Body of pancreas (tissue), 4 donors: ENCODE data around the gene IGSF23. TPM values are rescaled to one million over a fixed set of nuclear protein-coding genes. Genes with fewer than 3 reads are reported as not detected.
"Not testable (repeated sequence)": the region's sequence is repeated elsewhere in the genome, so short reads cannot be mapped to it uniquely, and the experiment has no call there.

Source experiments
- ATAC-seq: fragments of 150-250 bp; one replicate; pipeline ENCODE4 v1.9.1; 2016
- DNase-seq, 4 donors: peaks; one replicate each; pipeline ENCODE4 v3.0.0-alpha.2; 2019
- H3K27ac ChIP-seq, 4 donors: fragments of 200-600 bp; sonication (generic); 1 replicate in 3 of 4; 2 replicates in 1 of 4; pipeline versions ENCODE4 v1.5.1 to v1.6.1; 2016 to 2019; ENCODE audit warnings: mild to moderate bottlenecking in 1 of 4, mixed read lengths in 1 of 4, moderate library complexity in 1 of 4
- H3K27me3 ChIP-seq, 2 donors: fragments of 200-600 bp; sonication (generic); one replicate each; pipeline ENCODE4 v1.6.0; 2016; ENCODE audit warnings: mild to moderate bottlenecking in 1 of 2
- H3K36me3 ChIP-seq, 2 donors: fragments of 200-600 bp; sonication (generic); replicated peaks in 1 of 2; 2 replicates each; pipeline ENCODE4 v1.5.1; 2016; ENCODE audit warnings: low read depth in 2 of 2; ENCODE audit not compliant: insufficient read depth in 1 of 2
- H3K4me1 ChIP-seq: fragments of 200-600 bp; sonication (generic); one replicate; pipeline ENCODE4 v1.6.0; 2016
- H3K4me3 ChIP-seq, 2 donors: fragments of 200-600 bp; sonication (generic); 1 replicate in 1 of 2; 2 replicates in 1 of 2; pipeline ENCODE4 v1.5.1; 2016 to 2019
- H3K9me3 ChIP-seq, 3 donors: fragments of 200-600 bp; sonication (generic); 1 replicate in 2 of 3; 2 replicates in 1 of 3; pipeline ENCODE4 v1.5.1; 2016
- POLR2A ChIP-seq, 3 donors: fragments of 450-650 bp; IDR thresholded peaks; one replicate each; pipeline ENCODE4 v1.6.1; 2016; ENCODE audit warnings: antibody characterized with exemption in 3 of 3, mild to moderate bottlenecking in 2 of 3
- WGBS, 2 donors: methylation state at CpG; one replicate each; pipeline ENCODE4 v1.1.5; 2017; 5-methylcytosine and 5-hydroxymethylcytosine counted together
- intact Hi-C: fragments of 100-400 bp; cut with DNase I; formaldehyde crosslinking; loops from one replicate; pipeline ENCODE4 v1.15.1; 2023
- total RNA-seq, 2 donors: library from RNA; depleted of rRNA; stranded (reverse); fragments of >200 nt; gene quantifications; one replicate each; pipeline ENCODE4 v1.1.0, GENCODE V29; 2016
- TF ChIP-seq, protein P1 (sequence below), 7 experiments: fragments of 450-650 bp in 4 of 7; fragments of 200-600 bp in 3 of 7; sonication (generic) in 3 of 7; IDR thresholded peaks; one replicate each; pipeline ENCODE4 v1.5.1; 2016 to 2019; ENCODE audit warnings: antibody characterized with exemption in 7 of 7

Gene IGSF23
- total RNA-seq, 2 donors from 2014 or later = 3.1 TPM; not detected in 1

DNA sequence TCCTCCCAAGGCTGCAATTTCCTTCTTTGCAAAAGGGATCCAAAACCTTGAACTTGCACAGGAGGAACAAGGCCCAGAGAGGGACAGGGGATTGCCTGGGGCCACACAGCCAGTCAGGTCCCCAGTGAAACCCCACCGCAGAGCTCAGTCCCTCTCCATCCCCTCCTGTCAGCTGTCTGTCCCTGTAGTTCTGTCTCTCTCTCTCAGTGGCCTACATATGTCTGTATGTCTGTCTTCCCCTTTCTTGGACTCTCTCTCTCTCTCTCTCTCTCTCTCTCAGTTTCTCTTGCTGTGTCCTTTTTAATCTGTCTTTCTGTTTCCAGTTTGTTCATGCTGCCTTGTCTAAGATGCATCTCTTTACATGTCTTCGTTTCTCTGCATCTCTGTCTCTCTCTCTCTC lies 69.4 kb downstream of the IGSF23 start:
- Histone ChIP-seq H3K27ac (no peak overlapping the region), H3K9me3 (no peaks in the 10 kb centered on the region), H3K4me3 (no peak overlapping the region), H3K36me3 (no peaks in the 10 kb centered on the region), H3K4me1 (peaks cover 16% of the 10 kb centered on the region), H3K27me3 (no peaks in the 10 kb centered on the region)
- 89 to 98% methylated on average over 2 of the region's 2 CpGs for WGBS, 2 donors
- intact Hi-C loops = no loop called here
- TF ChIP-seq, protein P1, sequence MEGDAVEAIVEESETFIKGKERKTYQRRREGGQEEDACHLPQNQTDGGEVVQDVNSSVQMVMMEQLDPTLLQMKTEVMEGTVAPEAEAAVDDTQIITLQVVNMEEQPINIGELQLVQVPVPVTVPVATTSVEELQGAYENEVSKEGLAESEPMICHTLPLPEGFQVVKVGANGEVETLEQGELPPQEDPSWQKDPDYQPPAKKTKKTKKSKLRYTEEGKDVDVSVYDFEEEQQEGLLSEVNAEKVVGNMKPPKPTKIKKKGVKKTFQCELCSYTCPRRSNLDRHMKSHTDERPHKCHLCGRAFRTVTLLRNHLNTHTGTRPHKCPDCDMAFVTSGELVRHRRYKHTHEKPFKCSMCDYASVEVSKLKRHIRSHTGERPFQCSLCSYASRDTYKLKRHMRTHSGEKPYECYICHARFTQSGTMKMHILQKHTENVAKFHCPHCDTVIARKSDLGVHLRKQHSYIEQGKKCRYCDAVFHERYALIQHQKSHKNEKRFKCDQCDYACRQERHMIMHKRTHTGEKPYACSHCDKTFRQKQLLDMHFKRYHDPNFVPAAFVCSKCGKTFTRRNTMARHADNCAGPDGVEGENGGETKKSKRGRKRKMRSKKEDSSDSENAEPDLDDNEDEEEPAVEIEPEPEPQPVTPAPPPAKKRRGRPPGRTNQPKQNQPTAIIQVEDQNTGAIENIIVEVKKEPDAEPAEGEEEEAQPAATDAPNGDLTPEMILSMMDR (IDR thresholded peaks at IDR 0.05) = no peak
- DNase-seq (no peak), ATAC-seq (no peak)

DNA sequence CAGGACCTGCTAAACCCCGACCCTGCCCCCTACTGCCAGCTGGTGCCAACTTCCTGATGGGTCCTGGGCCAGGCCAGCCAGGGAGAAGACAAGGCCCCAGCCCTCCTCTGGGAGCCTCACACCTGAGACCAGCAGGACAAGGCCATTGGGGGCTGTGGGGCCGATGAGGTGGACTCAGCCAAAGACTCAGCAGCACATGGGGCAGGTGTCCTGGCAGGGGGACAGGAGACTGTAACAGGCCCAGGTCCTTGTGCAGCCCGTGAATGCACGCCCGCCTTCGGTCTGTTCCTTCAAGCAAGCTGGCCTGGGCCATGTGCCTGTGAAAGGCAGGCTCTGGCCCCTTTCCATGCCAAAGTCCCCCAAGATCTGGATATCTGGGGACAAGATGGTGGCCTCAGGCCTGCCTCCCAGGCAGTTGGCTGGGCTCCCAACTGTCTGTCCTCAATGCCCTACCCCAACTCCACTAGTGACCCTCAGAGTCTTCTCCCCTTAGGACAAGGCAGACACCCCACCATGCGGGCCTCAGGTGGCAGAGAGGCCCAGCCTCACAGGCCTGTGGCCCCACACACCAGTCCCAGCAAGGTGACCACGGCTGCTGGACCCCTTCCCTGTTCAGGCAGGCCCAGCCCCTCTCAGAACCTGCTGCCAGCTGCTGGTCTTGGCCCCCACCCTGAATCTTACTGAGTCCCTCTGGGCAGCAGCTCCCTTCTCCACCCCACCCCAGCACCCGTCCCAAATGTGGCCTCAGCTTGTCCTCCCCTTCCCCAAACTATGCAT lies 70.3 kb downstream of the IGSF23 start:
- Histone ChIP-seq H3K27ac (peak overlapping the region in 2 of 4 donors; percentile 8 to 60), H3K27me3 (no peaks in the 10 kb centered on the region), H3K4me3 (no peak overlapping the region), H3K4me1 (peaks cover 16% of the 10 kb centered on the region), H3K9me3 (no peaks in the 10 kb centered on the region), H3K36me3 (no peaks in the 10 kb centered on the region)
- DNase-seq (peak in 3 of 4 donors; percentile 70 to 91 (median 74)), ATAC-seq (peak; percentile 57)
- intact Hi-C loops = no loop called here
- no peak for TF ChIP-seq POLR2A (IDR thresholded peaks at IDR 0.05)
- TF ChIP-seq, protein P1 (IDR thresholded peaks at IDR 0.05) = no peak
- WGBS, 2 donors = 59 to 72% methylated on average over 8 to 9 of the region's 9 CpGs

DNA sequence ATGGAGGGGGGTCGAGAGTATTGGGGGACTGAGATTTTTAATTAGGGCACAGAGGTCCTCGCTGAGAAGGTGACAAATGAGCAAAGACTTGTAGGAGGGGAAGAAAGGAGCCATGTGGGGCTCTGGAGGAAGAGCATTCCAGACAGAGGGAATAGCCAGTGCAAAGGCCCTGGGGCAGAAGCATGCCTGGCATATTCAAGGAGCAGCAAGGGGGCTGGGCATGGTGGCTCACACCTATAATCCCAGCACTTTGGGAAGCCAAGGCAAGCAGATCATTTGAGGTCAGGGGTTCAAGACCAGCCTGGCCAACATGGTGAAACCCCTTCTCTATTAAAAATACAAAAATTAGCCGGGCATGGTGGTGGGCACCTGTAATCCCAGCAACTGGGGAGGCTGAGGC lies 71.0 kb downstream of the IGSF23 start:
- DNase-seq, H3K36me3 ChIP-seq, intact Hi-C loops, H3K9me3 ChIP-seq, ATAC-seq, H3K27ac ChIP-seq, H3K4me3 ChIP-seq, H3K27me3 ChIP-seq: not testable (repeated sequence)
- H3K4me1 ChIP-seq = peaks cover 21% of the 10 kb centered on the region
- 80 to 96% methylated on average over 3 of the region's 3 CpGs for WGBS, 2 donors

DNA sequence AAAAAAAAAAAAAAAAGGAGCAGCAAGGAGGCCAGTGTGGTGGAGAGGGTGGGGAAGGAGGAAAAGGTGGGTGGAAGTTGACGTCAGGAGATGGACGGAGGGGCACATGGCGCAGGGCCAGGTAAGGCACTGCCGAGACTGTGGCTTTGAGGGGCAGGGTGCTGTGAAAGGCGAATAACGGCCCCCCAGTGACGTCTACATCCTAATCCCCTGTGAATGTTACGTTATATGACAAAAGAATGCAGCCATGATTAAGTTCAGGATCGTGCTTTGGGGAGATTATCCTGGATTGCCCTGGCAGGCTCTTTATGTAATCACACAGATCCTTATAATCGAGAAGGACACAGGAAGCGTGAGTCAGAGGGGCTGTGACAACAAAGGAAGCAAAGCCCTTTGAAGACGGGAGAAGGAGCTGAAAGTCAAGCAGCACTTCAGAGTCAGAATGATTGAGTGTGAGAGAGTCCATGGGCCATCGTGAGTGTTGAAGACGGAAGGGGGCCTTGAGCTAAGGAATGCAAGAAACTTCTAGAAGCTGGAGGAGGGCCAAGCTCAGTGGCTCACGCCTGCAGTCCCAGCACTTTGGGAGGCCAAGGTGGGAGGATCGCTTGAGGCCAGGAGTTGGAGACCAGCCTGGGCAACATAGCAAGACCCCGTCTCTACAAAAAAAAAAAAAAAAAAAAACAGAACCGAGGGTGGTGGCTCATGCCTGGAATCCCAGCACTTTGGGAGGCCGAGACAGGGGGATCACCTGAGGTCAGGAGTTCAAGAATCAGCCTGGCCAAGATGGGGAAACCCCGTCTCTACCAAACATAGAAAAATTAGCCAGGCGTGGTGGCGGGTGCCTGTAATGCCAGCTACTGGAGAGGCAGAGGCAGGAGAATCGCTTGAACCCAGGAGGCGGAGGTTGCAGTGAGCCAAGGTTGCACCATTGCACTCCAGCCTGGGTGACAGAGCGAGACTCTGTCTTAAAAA lies 71.8 kb downstream of the IGSF23 start:
- H3K4me3 ChIP-seq = no peak overlapping the region
- H3K9me3 ChIP-seq = no peaks in the 10 kb centered on the region
- peak overlapping the region in 2 of 4 donors; percentile 49 to 67 for H3K27ac ChIP-seq
- ATAC-seq (peak; percentile 25), DNase-seq (peak in 2 of 4 donors; percentile 46 to 69)
- intact Hi-C loops = no loop called here
- no peaks in the 10 kb centered on the region for H3K27me3 ChIP-seq
- peaks cover 28% of the 10 kb centered on the region for H3K4me1 ChIP-seq
- WGBS, 2 donors = 61 to 67% methylated on average over 23 to 25 of the region's 25 CpGs
- H3K36me3 ChIP-seq = no peaks in the 10 kb centered on the region
- no peak for TF ChIP-seq POLR2A (IDR thresholded peaks at IDR 0.05)
- TF ChIP-seq, protein P1 (IDR thresholded peaks at IDR 0.05) = no peak

- Histone ChIP-seq H3K9me3 (no peaks in the 10 kb centered on the region), H3K36me3 (no peaks in the 10 kb centered on the region), H3K4me3 (no peak overlapping the region), H3K27me3 (no peaks in the 10 kb centered on the region), H3K27ac (peak overlapping the region in 1 of 4 donors; percentile 49), H3K4me1 (peaks cover 35% of the 10 kb centered on the region)
- TF ChIP-seq POLR2A (IDR thresholded peaks at IDR 0.05) = no peak
- TF ChIP-seq, protein P1 (IDR thresholded peaks at IDR 0.05) = no peak
- 78 to 89% methylated on average over 4 of the region's 4 CpGs for WGBS, 2 donors
- DNase-seq (no peak), ATAC-seq (no peak)
- intact Hi-C loops = no loop called here
Observed at GRCh38 chr19:44685877-44686276, 72.5 kb downstream of the IGSF23 start.
